Astrocyte (in vitro differentiated cells and primary cell): ENCODE measurements around the gene RASGEF1C.

ENCODE experiments used
- CTCF ChIP-seq: IDR thresholded peaks from 2 replicates; pipeline ENCODE4 v1.5.1; 2011; ENCODE audit warnings: low read depth, mild to moderate bottlenecking, inconsistent platforms, low read length, moderate library complexity; ENCODE audit not compliant: insufficient read depth
- EZH2 ChIP-seq: IDR thresholded peaks from 2 replicates; pipeline ENCODE4 v1.6.1; 2012; ENCODE audit warnings: mild to moderate bottlenecking, low read length, inconsistent platforms; ENCODE audit not compliant: insufficient read depth

- TF ChIP-seq CTCF = no peak
- no peak for TF ChIP-seq EZH2
These were observed 89.7 kb downstream of the RASGEF1C start for GRCh38 chr5:180119031-180119902.
